GM18907 (cell line): ENCODE data around the gene WAPL.
A peak's percentile ranks its signal among the peaks of the same experiment; 100 is the strongest.
"Not testable (repeated sequence)": the region's sequence is repeated elsewhere in the genome, so short reads cannot be mapped to it uniquely, and the experiment has no call there.

Source experiments
- ATAC-seq: cut with Tn5 transposase; IDR thresholded peaks from one replicate; pipeline ENCODE4 v1.9.1; 2021; ENCODE audit warnings: mild to moderate bottlenecking, moderate library complexity; ENCODE audit not compliant: unreplicated experiment

The WAPL gene, protein sequence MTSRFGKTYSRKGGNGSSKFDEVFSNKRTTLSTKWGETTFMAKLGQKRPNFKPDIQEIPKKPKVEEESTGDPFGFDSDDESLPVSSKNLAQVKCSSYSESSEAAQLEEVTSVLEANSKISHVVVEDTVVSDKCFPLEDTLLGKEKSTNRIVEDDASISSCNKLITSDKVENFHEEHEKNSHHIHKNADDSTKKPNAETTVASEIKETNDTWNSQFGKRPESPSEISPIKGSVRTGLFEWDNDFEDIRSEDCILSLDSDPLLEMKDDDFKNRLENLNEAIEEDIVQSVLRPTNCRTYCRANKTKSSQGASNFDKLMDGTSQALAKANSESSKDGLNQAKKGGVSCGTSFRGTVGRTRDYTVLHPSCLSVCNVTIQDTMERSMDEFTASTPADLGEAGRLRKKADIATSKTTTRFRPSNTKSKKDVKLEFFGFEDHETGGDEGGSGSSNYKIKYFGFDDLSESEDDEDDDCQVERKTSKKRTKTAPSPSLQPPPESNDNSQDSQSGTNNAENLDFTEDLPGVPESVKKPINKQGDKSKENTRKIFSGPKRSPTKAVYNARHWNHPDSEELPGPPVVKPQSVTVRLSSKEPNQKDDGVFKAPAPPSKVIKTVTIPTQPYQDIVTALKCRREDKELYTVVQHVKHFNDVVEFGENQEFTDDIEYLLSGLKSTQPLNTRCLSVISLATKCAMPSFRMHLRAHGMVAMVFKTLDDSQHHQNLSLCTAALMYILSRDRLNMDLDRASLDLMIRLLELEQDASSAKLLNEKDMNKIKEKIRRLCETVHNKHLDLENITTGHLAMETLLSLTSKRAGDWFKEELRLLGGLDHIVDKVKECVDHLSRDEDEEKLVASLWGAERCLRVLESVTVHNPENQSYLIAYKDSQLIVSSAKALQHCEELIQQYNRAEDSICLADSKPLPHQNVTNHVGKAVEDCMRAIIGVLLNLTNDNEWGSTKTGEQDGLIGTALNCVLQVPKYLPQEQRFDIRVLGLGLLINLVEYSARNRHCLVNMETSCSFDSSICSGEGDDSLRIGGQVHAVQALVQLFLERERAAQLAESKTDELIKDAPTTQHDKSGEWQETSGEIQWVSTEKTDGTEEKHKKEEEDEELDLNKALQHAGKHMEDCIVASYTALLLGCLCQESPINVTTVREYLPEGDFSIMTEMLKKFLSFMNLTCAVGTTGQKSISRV (N-terminal part only)

DNA sequence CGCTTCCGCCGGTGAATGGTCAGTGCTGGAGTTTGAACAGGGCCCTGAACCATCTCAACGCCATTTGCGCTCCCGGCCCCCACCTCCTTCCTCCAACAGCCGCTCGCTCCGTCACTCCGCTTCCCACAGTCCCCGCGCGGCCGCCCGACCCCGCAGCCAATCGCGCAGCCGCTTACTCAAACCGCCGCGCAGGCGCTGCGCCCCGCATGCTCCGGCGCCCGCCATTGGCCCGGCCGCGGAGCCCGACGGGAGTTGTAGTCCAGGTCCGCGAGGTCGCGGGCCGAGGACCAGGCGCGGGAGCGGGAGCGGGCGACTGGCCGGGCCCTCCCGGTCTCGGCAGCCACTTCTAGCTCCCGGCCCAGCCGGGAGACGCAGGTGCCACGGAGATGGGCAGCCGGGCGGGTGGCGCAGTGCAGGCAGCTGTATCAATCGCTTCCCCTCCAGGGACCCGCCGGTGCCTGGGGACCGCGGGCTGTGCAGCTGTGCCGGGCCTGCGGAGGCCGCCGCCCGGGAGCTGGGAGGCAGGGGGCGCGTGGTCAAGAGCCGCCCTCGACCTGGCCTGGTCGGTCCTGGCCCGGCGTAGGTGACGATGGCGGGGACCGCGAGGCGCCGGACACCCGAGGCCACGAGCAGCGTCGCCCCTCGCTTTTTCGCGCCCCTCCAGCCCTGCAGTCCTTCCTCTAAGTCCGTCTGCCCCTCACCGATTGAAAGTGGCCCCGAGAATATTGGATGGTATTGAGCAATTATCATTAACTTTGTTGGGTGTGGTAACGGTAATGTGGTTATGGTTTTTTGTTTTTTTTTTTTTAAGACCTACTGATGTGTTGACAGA lies at the start of gene WAPL:
TSS of gene WAPL (minus strand) at position 115 of the 832 bp plus-strand sequence. CDS start 3,723 bp downstream, outside the sequence.
- peak; percentile 95 for ATAC-seq

DNA sequence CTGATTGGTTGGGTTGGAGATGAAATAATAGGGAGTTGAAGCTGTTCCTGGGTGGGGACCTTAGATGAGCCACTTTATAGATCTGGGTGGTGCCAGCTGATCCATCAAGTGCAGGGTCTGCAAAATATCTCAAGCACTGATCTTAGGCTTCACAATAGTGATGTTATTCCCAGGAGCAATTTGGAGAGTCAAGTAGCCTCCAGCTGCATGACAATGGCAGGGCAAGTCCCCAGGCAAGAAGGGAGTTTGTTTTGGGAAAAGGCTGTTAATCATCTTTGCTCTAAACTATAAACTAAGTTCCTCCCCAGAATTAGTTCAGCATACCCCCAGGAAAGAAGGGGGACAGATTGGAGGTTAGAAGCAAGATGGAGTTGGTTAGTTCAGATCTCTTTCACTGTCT lies 47.7 kb upstream of the WAPL start:
- ATAC-seq, result no peak

DNA sequence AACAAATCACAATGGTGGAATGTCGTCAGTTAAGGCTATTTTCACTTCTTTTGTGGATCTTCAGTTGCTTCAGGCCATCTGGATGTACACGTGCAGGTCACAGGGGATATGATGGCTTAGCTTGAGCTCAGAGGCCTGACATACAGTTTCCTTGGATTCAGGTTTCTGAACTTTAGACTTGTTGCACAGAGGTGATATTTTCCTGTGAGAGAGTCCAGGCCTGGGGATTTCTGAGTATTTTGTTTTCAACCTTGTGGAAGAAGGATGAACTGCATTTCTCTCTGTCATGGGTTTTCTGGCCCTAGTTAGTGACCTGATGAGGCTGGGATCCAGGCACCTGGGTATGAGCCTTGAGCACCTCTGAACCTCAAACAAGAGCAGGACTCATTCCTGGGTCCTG lies 44.9 kb upstream of the WAPL start:
- ATAC-seq, result not testable (repeated sequence)

DNA sequence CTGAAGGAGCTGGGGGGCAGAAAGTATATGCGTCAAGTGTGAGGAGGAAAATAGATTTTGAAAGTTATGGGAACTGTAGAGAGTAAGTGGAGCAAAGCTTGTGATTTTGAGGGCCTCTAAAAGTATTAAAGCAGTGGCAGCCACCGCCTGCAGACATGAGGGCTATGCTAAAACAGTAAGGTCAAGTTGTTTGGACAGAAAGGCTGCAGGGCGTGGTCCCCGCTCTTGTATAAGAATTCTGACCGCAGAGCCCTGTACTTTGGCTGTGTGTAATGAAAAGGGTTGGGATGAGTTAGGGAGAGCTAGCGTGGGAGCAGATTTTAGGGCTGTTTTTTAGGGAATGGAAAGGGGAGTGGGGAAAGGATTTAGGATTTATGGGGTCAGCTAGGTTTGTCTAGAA lies 41.7 kb upstream of the WAPL start:
- not testable (repeated sequence) for ATAC-seq

DNA sequence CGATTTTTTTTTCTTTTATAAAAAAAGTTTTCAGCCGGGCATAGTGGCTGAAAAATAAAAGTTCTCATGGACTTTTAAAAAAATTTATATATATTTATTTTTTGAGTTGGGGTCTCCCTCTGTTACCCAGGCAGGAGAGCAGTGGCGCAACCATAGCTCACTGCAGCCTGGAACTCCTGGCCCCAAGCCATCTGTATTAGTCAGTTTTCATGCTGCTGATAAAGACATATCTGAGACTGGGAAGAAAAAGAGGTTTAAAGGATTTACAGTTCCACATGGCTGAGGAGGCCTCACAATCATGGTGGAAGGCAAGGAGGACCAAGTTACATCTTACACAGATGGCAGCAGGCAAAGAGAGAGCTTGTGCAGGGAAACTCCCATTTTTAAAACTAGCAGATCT lies 37.1 kb upstream of the WAPL start:
- ATAC-seq, result not testable (repeated sequence)

DNA sequence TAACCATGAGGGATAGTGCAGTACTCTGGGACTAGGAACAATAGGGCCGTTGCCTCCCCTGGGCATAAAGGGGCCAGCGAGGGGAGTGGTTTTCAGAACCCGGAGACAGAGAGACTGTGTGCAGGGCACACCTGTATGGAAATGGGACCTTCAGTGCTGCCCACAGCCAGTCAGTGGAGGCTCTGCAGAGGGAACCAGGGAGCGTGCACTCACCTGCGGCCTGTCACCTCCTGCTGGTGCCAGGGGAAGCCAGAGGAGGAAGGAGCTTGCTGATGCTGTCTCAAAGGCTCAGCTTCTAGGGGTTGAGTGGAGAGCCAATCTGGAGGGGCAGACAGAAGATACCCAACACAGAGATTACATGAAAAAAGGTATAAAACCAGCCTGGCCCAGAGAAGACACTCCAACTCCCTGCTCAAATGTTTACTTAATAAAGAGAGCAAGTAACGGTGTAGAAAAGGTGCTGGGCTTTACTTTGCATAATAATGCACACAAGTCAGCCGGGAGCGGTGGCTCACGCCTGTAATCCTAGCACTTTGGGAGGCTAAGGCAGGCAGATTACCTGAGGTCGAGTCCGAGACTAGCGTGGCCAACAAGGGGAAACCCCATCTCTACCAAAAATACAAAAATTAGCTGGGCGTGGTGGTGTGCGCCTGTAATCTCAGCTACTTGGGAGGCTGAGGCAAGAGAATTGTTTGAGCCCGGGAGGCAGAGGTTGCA lies 35.5 kb upstream of the WAPL start:
- ATAC-seq, result no peak

DNA sequence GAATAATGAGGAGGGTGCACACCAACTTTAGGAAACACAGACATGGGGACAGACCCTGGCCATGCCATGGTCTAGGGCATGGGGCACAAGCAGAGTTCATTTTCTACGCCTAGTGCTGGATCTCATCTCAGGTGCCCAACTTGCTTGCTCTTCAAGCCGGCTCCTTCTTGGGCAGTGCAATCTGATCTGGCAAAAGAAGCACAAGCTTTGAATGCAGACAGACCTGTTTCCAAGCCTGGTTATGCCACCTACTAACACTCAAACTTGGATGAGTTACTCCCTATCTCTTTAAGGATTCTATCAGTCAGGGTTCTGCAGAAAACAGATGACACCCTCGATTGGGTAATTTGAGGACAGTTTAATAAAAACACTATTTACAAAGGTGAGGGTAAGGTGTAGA lies 34.9 kb upstream of the WAPL start:
- no peak for ATAC-seq

DNA sequence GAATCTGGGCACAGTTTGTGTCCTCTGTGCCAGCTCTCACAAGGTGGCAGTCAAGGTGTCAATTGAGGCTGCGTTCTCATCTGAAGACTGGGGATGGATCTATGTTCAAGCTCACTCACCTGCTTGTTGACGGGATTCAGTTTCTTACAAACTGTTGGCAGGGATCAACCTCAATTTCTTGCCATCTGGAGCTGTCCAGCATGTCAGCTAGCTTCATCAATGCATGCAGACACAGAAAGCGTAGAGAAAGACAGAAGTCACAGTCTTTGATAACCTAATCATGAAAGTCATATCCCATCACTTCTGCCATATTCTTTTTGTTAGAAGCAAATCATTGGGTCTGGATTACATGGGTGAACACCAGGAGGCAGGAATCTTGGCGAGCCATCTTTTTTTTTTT lies 32.0 kb upstream of the WAPL start:
- ATAC-seq, result no peak

DNA sequence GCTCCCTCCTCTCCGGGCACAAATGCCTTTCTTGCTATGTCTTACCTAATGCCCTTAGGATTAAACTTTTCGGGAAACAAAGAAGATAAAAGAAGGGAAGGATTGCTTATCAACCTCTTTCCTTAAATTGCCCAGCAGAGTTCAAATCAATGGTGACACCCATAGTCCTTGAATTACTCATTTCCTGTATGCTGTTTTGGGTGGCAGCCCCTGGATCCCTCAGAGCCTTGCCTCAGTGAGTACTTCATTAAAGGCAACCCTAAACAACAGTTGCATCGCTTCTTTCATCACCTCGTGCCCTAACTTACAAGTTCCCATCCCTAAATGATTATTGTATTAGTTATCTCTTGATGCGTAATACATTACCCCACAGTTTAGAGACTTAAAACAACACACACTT lies 31.6 kb upstream of the WAPL start:
- ATAC-seq, result no peak

DNA sequence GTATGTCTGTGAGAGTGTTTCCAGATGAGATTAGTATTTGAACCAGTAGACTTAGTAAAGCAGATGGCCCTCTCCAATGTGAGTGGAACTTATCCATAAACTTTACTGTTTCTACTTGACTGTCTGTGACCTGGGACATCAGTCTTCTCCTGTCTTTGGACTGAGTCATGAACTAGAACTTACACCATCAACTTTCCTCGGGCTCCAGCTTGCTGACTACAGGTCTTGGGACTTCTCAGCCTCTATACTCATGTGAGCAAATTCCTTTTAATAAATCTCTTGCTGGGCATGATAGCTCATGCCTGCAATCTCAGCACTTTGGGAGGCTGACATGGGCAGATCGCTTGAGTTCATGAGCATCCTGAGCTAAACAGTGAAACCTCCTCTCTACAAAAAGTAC lies 25.7 kb upstream of the WAPL start:
- ATAC-seq, result no peak

DNA sequence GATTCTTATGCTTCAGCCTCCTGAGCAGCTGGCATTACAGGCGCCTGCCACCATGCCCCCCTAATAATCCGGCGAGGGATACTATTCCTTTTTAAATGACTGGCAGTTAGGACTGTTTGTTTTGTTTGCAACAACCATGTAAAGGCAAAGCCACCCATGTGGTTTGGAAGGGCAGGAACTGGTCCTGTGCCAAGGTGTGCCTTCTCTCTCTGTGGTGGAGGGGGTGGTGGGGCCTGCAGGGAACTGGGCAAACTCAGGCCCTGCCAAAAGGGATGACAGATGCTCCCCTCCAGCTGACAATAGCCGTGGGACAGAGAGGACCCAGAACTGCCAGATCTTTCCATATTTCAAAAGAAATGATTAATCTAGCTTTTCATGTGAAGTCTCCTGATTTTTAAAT lies 23.5 kb upstream of the WAPL start:
- no peak for ATAC-seq

DNA sequence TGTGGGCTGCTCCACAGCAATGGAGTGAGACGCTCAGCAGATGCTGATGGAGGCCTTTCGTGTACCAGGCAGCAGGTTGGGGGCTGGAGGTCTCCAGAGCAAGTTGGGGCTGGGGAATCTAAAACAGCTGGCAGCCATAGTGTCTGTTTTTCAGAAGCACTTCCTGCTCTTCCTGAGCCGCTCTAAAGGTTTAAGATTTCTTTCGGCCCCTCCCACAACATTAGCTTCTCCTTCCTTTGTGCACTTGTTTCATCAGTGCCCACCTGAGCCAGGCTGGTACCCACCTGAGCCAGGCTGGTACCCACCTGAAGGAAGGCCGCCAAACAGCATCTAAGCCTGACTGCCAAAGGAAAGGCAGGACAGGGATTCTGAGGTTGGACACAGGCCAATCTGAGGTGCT lies 18.4 kb upstream of the WAPL start:
- ATAC-seq, result no peak

DNA sequence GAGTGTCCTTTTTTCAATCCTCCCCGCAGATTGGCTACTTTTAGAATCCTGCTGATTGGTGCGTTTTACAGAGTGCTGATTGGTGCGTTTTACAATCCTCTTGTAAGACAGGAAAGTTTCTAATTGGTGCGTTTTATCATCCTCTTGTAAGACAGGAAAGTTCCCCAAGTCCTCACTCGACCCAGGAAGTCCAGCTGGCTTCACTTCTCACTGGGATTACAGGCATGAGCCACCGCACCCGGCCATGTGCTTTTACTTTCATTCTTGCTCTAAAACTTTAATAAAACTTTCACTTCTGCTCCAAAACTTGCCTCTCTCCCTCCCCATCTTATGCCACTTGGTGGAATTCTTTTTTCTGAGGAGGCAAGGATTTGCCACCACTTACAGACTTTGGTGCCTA lies 17.0 kb upstream of the WAPL start:
- no peak for ATAC-seq

DNA sequence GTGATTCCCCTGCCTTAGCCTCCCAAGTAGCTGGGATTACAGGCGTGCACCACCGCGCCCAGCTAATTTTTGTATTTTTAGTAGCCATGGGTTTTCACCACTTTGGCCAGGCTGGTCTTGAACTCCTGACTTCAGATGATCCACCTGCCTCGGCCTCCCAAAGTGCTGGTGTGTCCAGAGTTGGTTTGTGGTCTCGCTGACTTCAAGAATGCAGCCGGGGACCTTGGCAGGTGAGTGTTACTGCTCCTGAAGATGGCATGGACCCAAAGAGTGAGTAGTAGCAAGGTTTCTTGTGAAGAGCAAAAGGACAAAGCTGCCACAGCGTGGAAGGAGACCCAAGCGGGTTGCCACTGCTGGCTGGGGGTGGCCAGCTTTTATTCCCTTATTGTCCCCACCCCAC lies 16.4 kb upstream of the WAPL start:
- not testable (repeated sequence) for ATAC-seq

DNA sequence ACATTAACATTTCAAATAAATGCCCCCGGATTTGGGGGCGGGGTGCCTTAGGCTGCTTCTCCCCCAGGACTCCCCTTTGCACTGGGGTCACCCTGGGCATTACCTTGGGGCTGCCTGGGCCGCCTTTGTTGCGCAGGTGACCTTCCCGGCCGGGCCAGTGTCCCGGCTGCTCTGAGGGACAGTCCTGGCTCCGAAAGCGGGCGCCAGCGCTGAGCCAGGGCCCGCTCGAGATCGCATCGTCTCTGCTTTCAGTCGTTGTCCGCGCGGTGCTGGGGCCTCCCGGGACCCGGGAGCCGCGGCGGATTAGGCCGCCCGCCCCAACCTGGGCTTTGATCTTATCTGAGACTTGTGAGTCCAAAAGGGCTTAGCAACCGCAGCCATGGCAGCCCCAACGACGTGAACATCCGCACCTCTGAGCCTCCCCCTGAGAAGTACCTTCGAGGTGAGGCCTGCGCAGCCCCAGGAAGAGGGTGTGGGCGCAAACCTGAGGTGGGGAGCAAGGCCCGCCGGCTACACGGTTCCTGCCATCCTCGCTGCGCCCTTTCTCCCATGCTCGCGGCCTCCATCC lies 14.8 kb upstream of the WAPL start:
- ATAC-seq, result no peak

DNA sequence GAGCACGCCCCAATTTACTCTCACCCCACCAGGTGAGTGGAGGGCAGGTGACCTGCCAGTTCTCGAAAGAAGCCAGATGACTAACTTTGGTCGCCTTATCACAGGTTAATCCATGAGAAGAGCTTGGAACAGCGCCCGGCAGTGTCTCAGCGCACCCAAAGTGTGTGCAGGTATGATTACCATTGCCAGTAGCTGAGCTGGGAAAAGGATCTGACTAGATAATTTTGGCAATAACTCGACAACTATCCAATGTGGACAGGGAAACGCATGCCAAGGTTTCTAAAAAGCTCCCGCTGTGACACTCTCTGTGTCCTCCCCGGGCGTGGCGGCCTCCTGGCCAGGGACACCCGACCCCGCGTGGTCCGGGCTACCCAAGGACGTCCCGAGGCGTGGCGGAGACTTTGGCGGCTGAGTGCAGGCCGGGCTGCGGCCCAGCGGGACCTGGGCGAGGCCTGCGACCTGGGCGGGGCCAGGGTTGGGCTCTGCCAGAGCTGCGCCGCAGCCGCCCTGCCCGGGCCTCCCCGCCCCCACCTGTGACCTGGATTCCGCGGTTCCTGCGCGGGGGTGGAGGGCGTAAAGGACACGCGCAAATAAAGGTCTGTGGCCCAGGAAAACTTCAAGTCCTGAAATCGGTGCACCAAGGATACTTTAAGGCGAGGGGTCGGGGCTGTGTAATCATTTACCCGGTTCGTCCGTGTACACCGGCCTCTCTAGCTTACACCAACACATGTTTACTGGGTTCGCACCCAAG lies 13.7 kb upstream of the WAPL start:
- ATAC-seq, result no peak

DNA sequence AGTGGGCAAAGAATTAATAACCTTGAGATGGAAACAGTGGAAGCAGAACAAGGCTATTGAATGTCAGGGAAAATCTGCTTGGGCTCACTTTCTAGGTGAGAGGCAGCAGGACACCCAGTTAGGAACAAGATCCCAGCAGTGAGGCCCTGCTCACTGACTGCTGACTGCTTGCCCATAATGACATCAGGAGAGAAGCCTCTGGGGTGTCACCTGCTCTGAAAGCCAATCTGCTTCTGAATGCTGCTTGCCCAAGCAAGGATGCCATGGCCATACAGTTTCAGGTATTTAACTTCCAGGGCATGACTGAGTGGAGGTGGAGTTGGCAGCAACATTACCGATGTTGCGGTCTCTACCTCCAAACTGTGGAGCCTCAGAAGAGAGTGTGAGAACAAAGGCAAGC lies 11.7 kb upstream of the WAPL start:
- no peak for ATAC-seq

DNA sequence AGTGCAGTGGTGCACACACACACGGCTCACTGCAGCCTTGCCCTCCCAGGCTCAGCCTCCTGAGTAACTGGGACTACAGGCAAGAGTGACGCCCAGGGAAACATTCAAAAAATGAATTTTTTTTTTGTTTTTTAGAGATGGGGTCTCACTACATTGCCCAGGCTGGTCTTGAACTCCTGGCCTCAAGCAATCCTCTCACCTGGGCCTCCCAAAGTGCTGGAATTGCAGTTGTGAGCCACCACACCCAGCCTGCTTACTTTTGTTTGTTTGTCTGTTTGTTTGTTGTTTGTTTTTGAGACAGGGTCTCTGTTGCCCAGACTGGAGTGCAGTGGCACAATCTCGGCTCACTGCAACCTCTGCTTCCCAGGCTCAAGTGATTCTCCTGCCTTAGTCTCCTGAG lies 7.1 kb upstream of the WAPL start:
- ATAC-seq, result not testable (repeated sequence)

DNA sequence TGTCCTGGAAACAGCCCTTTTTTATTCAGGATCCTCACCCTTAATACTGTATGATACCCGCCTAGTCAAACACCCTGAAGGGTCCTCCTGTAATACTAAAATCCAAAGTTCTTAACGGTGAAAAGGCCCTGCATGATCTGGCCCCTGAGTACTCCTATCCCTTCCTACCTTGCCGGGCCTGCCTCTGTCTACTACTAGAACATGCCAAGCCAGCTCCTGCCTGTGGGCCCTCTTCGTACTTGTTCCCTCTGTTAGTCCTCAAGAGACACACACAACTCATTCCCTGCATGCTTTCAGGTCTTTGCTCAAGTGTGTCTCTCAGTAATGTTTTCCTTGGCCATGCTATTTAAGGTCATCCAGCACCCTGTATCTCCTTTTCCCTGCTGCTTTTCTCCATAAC lies 5.0 kb upstream of the WAPL start:
- ATAC-seq, result no peak
